ENCODE measurements around the gene NSF.
"Not testable (repeated sequence)": the region's sequence is repeated elsewhere in the genome, so short reads cannot be mapped to it uniquely, and the experiment has no call there.

The NSF gene

DNA sequence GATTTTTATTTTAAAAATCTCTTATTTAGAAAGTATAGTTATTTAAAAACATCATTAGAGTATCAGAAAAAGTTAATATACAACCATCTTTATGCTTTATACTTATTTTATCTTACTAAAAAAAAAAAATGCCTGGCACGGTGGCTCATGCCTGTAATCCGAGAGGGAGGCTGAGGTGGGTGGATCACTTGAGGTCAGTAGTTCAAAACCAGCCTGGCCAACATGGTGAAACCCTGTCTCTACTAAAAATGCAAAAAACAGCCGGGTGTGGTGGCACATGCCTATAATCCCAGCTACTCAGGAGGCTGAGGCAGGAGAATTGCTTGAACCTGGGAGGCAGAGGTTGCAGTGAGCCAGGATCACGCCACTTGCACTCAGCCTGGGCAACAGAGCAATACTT, 167.1 kb downstream of the NSF start:
- DNase-seq (ENCODE audit: low spot score), result not testable (repeated sequence)

DNA sequence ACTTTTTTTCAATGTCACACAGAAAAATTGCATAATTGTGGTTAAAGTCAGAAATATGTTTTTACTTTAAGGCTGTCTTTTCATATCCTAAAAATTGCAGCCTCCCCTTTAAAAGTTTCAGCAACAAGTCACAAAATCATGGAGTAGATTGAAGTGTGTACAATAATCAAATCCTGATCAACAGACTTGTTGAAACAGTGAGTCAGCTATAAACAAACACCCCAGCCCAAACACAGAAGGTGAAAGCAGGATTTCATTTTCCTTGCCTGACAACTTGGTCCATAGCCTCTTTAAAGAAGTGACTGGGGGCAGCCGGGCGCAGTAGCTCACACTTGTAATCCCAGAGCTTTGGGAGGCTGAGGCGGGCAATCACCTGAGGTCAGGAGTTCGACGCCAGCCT, 168.1 kb downstream of the NSF start:
- DNase-seq (ENCODE audit: low spot score), result no peak

DNA sequence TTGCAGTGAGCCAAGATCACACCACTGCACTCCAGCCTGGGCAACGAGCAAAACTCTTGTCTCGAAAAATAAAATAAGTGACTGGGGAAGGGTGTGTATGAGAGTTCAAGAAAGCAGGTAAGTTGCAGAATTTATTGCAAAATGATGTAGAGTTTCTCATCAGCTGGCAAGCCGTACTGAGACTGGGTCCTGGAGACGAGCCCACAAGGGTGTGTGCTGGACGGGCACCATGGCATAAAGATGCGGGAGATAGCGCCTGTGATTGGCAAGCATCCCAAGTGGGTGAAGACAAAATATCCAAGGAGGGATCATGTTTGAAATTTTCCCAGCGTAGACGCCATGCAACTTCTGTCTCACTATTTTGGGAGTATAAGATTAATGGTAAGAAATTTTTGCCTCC, 168.7 kb downstream of the NSF start:
- no peak for DNase-seq (ENCODE audit: low spot score)

DNA sequence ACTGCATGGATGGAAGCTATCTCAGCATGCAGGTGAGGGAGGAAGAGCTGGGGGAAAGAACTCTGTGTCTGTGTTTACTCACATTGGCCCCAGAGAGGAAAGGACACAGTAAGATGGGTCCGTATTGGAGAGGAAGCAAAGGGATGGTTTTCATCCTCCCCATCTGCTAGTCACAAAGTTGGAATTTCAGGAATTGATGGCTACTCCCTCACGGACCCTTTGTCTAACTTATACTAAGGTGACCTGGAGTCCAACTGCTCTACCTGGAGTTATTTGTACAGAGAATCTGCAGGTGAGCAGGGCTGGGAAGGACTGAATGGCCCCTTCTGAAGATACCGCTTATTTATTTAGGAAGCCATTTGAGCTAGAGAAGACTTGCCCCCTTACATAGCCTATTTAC, 172.9 kb downstream of the NSF start:
- no peak for DNase-seq (ENCODE audit: low spot score)

DNA sequence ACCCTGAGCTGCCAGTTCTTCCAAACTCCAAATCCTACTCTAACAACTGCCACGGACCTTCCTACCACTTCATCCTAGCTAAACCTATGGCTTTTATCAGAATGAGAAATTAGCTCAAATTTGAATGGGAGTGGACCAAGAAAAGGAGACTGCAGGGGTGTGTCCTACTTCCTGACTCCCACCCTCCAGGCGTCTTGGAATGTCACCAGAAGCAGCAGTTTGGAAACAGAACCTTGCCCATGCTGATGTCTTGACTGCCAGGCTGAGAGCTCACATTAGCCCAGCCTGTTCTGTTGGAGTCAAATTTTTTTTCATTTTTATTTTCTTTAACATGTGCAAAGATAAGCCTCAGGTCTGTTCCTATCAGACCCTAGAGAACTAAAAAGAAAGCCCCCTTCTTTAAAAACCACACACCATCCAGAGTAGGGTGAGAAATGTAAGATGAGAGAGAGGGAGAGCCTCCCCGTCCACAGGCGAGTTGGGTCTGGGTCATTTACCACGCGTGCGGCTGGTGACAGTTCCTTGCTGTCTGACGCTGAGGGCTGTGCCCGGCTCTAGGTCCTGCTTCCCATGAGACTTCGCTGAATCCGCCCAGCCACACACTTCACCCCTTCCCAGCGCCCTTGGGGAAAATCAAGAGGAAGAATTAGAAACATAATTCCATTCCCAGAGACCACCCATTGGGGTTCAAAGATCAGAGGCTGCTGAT, 173.7 kb downstream of the NSF start:
- no peak for DNase-seq (ENCODE audit: low spot score)

DNA sequence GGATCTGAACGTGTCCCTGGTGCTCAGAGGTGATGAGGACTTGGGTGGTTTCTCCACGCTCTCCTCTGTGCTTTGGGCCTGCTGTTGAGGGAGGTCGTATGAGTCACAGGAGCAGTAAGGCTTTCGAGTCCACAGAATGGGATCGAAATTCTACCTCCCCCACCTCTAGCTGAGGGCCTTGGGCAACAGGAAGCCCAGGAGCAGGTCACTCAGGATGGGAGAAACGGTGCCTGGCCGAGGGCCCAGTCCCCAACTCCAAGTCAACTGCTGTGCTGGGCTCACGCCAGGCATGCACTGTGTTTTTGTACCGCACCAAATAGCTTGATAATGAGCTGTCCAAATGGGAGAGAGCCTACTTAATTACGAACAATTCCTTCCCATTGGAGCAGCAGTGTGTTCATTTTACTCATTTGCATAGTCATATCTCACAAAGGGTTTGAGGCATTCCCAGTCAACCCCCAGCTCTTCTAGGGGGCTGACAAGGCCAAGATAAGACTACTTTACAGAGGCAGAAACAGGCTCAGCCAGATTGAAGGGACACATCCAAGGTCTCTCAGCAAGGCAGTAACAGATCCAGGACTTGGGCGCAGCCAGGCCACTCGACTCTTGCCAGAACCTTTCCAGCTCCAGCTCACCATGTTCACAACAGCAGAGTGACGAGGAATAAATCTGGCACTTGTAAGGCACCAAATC, 174.4 kb downstream of the NSF start:
- DNase-seq (ENCODE audit: low spot score), result no peak

DNA sequence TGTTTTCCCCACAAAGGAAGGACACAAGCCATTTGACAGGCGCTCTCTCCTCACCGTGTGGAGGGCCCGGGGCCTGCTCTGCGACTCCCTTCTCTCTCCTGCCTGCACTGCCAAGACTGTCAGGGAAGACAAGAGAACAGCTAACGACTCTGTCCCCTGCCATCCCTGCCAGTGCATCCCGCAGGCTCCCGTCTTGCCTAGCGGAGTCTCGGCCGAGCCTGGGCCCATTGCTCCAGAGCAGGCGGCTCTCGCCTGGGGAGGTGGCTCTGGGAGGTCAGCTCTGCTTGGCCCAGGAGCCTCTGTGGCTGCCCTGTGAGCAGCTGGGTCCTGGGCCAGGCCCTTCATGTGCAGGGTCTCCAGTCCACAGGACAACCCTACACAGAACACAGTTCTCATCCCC, 175.0 kb downstream of the NSF start:
- no peak for DNase-seq (ENCODE audit: low spot score)

DNA sequence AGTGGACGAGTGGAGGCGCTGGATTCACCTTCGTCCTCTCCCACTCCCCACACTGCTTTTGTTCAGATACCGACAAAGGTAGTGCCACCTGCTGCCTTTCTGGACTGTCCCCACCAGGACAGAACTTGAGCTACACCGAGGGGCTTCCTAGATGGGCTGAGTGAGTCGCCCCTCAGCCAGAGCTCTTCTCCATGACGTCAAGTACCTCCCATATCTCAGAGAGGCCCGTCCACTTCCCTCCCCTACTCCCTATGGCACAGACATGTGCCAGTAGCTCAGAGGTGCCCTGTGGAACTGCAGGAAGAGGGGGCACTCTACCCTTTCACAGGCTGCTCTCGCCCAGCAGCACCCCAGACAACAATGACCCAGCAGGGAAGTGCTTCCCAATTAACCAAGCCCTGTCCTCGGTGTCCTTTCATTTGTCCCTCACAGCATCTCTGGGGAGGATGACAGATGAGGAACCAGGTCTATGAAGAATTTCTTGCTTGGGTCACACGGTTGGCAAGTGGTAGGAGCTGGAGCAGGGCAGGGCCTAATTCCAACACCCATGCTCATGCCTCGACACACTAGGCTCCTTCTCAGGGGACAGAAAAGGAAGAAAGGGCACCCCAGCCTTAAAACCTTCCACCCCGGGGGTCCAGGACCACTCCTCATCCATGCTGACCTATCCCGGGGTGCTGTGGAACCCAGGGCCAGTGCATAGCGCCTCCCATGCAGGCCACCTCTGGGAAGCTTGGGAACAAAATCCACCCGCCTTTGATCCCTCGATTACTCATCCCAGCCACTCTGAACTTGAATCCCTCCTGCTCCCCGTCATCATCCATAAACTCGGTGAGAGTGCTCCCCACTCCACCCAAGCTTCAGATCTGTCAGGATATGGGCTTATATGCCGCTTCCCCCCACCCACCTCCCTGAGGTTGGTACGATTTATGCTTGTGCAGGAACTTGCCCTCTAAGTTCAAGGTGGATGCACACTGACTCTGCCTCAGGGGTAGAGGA, 176.3 kb downstream of the NSF start:
- no peak for DNase-seq (ENCODE audit: low spot score)

DNA sequence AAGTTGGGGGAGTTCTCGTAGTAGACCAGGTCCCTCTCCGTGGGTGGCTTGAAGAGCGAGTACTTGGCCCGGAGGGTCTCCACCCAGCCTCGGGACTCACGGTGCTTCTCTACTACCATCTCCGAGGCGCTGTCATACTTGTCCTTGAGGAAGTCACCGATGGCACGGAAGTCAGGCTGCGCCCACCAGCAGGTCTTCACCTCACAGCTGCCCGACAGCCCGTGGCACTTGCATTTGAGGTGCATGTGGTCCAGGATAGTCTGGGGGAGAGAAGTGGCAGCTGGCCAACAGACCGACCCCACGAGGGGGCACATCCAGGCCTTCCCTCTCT, 178.0 kb downstream of the NSF start:
- no peak for DNase-seq (ENCODE audit: low spot score)

DNA sequence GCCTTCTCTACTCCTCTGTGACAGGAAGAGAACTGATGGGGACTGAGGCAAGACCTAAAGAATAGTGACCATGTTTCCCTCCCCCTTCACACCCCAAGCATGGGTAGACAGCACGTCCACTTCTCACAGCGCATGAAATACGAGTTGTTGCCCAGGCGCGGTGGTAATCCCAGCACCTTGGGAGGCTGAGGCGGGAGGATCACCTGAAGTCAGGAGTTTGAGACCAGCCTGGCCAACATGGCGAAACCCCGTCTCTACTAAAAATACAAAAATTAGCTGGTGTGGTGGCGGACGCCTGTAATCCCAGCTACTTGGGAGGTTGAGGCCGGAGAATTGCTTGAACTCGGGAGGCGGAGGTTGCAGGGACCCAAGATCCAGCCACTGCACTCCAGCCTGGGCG, 178.4 kb downstream of the NSF start:
- not testable (repeated sequence) for DNase-seq (ENCODE audit: low spot score)

DNA sequence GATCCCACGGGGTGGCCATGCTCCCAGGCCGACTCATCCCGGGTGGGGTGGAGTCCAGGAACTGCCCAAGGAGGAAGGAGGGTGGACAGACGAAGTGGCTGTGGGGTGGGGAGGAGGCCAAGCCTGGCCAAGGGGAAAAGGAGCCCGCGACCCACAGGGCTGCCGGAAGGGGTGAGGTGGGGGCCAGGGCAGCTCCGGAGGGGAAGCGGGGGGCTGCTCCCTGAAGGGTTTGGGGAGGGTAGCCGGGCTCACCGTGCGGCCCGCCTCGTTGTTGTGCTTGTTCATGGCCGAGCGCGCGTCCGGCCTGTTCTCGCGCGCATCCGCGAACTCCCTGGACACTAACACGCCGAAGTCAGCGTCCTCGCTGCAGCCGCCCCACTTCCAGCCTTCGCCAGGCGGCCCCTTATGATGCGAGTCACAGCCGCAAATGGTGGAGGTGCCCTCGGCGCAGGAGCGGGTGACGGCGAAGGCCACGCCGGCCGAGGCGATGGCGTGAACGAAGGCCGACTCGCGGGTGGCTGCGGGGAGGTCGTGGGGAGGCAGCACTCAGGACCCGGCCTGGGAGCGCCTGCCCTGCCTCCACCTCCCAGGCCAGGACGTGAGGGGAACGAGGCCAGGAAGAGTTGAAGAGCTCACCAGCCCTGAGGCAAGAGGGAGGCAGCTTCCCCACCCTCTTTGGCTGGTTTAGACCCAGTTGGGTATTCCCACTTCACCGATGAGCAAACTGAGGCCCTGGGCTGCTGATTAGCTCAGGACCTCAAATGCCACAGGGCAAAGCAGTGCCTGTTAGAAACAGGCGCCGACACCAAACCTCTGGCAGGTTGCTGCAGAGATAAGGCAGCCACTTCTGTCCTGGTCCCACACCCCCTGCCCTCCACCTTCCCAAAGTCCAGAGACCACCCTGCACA, 179.3 kb downstream of the NSF start:
- DNase-seq (ENCODE audit: low spot score), result no peak

DNA sequence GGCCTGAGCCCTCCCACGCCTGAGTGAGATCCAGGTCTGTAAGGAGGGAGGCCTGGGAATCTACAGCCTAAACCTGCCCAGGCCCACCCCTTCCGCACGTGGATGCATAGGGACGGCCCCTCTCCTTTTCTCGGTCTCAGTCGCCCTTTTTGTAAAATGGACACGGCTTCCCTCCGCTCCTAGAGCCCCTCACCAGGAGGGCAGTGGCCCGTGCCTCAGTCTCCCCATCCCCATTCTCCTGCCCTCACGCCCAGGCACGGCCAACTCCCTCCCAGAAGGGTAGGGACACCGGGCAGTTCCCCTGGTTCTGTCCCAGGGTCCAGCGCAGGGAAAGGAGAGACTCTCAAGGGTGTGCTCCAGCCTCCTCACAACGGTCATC, 180.0 kb downstream of the NSF start:
- no peak for DNase-seq (ENCODE audit: low spot score)

DNA sequence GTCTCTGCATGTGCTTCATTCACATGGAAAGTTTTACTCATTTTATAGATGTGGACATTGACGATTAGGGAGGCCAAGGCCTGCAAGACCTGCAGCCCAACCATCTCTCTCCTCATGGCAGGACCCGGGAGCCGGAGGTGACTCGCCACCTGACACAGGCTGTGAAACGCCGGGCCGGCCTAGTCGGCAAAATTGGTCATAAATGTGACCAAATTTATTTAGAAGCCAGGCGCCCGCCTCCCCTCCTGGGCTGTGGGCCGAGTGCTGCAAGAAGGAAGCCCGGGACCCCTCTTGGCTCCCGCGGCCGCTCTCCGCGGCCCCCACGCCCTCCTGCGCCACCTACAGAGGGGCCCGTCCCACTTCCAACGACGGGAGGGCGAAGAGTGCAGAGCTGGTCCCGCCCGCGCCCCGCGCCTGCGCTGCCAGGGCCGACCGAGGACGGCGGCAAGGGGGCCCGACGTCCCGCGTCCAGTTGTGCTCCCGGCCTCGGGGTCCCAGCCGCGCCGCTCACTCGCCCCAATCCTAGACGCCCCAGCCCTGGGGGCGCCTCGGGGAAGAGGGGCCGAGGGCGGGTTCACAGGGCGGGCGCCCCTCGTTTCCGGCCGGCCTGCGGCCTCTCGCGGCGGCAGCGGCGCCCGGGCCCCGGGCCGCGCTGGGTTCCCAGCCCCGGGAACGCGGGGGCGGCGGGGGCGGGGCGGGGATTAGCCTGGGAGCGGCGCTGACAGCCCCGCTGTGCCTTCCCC, 180.5 kb downstream of the NSF start:
- peak; percentile 4 for DNase-seq (ENCODE audit: low spot score)

DNA sequence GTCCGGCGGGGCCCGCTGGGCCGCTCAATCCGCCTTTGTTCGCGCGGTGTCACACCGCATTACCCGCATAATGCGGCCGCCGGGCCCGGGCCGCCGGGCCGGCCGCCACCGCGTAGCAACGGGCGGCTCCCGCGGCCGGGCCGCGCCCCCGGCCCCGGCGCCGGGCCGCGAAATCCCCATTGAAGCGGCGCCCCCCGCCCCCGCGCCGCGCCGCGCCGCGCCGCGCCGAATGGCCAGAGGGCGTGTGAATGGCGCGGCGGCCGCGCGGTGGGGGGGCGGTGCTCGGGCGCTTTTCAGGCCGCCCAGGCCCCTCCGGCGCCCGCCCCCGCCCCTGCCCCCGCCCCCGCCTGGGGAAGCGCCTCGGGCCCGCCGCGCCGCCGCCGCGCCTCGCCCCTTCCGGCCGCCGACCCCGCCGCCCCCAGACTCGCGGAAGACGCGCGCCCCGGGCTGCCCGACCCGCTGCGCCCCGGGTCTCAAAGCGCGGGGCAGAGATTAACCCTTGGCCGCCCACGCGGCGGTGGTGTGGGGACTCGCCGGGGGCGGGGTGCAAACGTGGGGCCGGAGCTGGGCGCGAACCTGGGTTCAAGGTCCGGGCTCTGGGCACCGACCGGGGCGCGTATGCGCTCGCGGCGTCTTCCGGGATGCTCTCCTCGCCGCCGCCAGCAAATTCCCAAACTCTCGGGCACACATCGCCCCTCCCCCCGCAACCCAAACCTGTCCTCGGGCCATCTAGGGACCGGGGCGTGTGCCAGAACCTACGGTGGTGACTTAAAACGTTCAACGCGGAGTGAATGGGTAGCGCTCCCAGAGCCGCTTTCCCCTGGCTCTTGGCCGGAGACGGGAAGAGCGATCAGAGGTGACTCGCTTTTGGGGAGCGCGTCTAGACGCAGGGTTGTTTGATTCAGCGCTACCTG, 181.3 kb downstream of the NSF start:
- DNase-seq (ENCODE audit: low spot score), result no peak

DNA sequence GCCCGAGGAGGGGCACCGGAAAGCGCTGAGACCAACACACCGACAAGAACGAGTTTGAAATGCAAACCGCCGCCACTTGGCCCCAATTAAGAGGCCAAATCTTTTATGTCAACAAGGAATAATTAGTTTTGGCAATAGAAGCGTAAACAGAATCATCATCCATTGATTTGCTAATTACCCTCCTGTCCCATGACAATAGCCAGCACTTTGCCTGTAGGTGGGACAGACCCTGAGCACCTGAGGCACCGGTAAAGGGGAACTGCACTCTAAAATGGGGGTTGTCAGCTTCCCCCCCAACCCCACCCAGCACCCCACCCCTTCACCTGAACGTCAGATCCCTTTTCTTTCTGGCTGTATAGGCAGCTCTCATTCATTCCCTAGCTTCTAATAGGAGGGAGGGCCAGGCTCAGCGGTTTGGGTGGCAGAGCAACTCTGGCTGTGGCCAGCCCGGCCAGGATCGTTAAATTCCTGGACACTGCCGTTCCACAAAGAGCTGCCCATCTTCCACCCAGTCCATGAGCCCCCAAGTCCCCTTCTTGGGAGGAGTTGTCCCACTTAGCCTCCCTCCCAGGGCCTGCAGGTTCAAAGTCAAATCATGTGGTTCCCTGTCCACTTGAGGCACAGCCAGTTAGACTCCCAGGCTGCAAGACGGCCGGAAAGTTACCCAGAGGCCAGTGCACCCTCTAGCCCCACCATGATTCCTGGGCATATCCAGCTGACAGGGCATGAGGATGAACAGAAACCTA, 182.2 kb downstream of the NSF start:
- no peak for DNase-seq (ENCODE audit: low spot score)

DNA sequence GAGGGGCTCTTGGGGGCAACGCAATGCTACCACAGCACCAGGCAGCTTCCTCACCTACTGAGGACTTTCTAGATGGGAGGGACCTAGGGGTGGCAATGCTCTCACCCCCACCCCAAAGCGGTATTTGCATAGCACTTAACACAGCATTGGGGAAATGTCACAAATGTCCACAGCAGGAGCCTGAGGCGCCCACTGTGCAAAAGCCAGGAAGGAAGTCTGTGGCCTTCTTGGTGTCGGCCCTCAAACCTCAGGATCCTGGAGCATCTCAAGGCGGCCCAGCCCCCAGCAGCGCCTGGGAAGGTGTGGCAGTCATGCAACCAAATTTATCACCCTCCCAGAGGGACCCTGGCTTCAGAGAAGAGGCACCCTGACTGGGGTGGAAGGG, 182.7 kb downstream of the NSF start:
- DNase-seq (ENCODE audit: low spot score), result no peak

DNA sequence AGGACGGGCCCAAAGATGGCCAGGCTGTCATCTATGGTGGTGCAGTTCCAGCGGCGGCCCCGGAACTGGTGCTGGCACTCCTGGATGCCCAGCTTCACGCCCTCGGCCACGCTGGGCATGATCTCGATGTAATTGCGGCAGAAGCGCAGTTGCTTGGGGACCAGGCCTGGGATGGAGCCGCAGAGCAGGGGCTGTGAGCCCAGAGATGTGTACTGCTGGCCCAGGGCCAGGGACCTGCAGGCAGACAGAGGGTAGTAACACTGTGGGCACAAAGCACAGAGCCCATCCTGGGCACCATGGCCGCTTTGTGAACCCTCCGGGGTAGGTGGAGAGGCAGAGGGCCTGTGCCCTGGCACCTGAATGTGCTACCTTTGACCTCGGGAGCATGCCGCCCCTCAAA, 183.2 kb downstream of the NSF start:
- DNase-seq (ENCODE audit: low spot score), result no peak

DNA sequence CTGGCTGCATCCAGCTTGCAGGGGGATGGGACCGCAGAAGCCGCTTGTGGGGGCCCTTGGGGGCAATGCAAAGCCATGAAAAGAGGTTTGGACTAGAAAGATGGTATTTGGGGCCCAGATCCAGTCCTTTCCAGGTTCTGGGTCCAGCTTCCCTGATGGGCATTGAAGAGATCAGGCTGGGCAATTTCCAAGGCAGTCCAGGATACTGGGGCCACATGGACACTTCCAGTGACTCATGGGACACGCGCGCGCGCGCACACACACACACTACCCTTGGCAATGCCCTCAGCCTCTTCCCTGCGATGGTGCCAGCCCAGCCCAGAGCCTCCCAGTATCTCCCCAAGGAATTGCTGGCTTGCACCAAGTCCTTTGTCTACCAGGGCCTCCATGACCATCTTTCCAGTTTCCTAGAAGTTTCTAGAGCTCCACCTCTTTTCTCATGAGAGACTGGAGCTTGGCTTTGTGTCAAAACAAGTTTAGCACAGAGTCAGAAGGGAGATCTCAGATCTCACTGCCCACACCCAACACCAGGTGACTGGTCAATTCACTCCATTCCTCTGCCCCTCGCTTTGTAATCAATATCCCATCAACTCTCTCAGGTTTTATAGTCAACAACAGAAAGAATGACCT, 183.8 kb downstream of the NSF start:
- no peak for DNase-seq (ENCODE audit: low spot score)
